ENCODE results near the gene PREX1.

GRCh38 chr20:48679011-48679410 lies 148.8 kb downstream of the PREX1 start:
- TF ChIP-seq CTCF (IDR thresholded peaks at IDR 0.05; ENCODE audit: extremely low read depth in 1 of 2, insufficient read depth in 1 of 2, low read depth in 1 of 2, low read length in 2 of 2) (no peak), MAX (IDR thresholded peaks at IDR 0.05; ENCODE audit: insufficient read depth, insufficient read length) (no peak)
